HG02588 (cell line): ENCODE results near the gene SLC29A1.
"Not testable (repeated sequence)": the region's sequence is repeated elsewhere in the genome, so short reads cannot be mapped to it uniquely, and the experiment has no call there.

Source experiments
- ATAC-seq: cut with Tn5 transposase; IDR thresholded peaks from one replicate; pipeline ENCODE4 v1.9.1; 2021; ENCODE audit warnings: mild to moderate bottlenecking, moderate library complexity; ENCODE audit not compliant: unreplicated experiment

SLC29A1 gene

GRCh38 chr6:44221291-44221960 lies 2.0 kb upstream of the SLC29A1 start:
- no peak for ATAC-seq

- no peak for ATAC-seq
These were observed 1.4 kb upstream of the SLC29A1 start for GRCh38 chr6:44221961-44222335.

GRCh38 chr6:44222486-44223318 lies 693 bp upstream of the SLC29A1 start:
- ATAC-seq = no peak

- ATAC-seq = no peak
These were observed 902 bp downstream of the SLC29A1 start for GRCh38 chr6:44224029-44224964.

GRCh38 chr6:44224965-44225305 lies 1.5 kb downstream of the SLC29A1 start:
- ATAC-seq = no peak

- no peak for ATAC-seq
These were observed 2.4 kb downstream of the SLC29A1 start for GRCh38 chr6:44225579-44226325.

GRCh38 chr6:44226368-44227147 lies 3.2 kb downstream of the SLC29A1 start:
- no peak for ATAC-seq

- no peak for ATAC-seq
These were observed 3.9 kb downstream of the SLC29A1 start for GRCh38 chr6:44227148-44227793.

GRCh38 chr6:44228031-44228430 lies 4.6 kb downstream of the SLC29A1 start:
- ATAC-seq = no peak

GRCh38 chr6:44228433-44228832 lies 5.0 kb downstream of the SLC29A1 start:
- no peak for ATAC-seq

GRCh38 chr6:44228836-44229235 lies 5.4 kb downstream of the SLC29A1 start:
- no peak for ATAC-seq

- no peak for ATAC-seq
These were observed 6.1 kb downstream of the SLC29A1 start for GRCh38 chr6:44229376-44230033.

- ATAC-seq = no peak
These were observed 6.8 kb downstream of the SLC29A1 start for GRCh38 chr6:44230034-44230675.

GRCh38 chr6:44231426-44231825 lies 8.0 kb downstream of the SLC29A1 start:
- ATAC-seq = not testable (repeated sequence)

GRCh38 chr6:44232676-44233566 lies 9.5 kb downstream of the SLC29A1 start:
- no peak for ATAC-seq

- no peak for ATAC-seq
These were observed 10.2 kb downstream of the SLC29A1 start for GRCh38 chr6:44233567-44234100.
